Activated CD4-positive, CD25-positive, alpha-beta regulatory T cell treated with anti-CD3 and anti-CD28 coated beads, Interleukin-2, amount 50 U/mL, for 72 hours (primary cell): ENCODE data around the gene ZNF232.
"Not testable (repeated sequence)": the region's sequence is repeated elsewhere in the genome, so short reads cannot be mapped to it uniquely, and the experiment has no call there.

ENCODE experiments used
- DNase-seq: peaks from one replicate; pipeline ENCODE4 v3.0.0; 2021

The ZNF232 gene

DNA sequence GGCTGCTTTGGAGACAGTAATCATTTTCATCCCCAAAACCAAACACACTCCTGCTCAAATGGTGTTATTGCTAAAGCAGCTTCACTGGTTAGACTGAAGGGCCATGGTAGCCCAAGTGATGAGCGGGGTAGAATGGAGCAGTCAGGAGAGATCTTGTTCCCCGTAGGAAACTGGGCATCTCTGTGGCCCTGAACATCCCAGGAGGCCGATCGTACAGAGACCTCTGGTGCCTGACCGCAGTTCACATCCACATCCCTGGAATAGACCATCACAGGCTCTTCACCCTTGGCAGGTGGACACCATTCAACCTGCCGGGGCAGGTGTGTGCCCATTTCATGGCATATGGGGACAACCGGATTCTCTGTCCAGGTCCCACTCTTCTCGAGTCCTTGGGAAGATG, 18.1 kb upstream of the ZNF232 start:
- not testable (repeated sequence) for DNase-seq

DNA sequence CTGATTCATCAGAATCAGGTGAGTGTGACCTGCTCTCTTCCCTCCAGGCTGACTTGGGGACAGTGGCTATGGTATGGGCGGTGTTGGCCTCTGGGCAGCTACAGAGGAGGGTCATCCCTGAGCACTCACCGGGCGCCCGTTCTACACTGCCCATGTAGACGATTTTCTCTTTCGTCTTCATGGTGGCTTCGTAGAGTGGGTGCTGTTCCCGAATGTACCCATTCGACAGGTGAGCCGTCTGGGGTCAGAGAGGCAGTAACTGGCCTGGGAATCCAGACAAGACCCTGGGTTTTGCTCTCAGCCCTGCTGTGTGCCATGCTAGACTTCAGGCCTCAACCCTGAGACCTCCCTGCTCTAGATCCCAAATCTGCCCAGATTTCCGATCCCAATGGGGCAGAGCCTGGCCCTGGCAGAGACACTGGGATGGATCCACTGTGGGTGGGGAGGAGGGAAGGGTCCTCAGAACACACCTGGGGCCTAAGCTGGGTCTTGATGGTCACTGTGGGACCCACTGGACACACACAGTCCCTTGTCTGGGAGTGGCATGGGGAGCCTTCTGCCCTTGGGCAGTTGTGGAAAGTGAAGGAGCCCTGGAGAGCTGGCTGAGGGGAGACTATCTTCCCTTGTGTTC, 17.3 kb upstream of the ZNF232 start:
- DNase-seq: no peak

DNA sequence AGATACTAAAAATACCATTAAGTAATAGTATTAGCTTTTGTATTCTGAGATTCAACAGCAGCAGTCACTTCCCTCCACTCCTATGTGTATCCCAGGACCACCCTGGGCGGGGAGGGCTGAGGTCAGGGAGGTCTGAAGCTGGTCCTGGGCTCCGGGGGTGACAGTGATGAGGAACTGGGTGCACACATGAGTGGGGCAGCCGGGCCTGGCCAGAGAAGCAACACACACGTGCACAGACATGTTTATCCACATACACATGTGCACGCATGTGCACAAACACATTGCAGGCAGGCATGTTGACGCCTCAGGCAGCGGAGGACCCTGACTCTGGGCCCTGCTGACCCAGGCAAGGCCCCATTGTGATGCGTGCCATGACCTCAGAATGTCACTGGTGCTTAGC, 16.7 kb upstream of the ZNF232 start:
- not testable (repeated sequence) for DNase-seq

DNA sequence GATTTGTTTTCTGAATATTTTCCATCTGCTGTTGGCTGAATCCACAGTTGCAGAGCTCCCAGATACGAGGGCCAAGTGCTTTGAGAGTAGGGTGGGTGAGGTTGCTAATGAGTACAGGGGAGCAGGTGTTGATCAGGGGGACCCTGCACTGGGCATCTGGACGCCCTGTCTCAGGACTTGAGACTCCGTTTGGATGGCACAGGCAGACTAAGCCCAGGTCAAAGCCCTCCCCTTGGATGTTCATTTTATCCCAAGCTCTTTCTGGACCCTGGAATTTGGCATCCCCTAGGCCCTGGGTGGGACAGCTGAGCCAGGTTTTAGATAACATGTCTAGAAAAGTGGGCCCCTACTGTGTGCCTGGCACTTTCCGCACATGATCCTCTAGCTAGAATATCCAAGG, 16.2 kb upstream of the ZNF232 start:
- DNase-seq: no peak

DNA sequence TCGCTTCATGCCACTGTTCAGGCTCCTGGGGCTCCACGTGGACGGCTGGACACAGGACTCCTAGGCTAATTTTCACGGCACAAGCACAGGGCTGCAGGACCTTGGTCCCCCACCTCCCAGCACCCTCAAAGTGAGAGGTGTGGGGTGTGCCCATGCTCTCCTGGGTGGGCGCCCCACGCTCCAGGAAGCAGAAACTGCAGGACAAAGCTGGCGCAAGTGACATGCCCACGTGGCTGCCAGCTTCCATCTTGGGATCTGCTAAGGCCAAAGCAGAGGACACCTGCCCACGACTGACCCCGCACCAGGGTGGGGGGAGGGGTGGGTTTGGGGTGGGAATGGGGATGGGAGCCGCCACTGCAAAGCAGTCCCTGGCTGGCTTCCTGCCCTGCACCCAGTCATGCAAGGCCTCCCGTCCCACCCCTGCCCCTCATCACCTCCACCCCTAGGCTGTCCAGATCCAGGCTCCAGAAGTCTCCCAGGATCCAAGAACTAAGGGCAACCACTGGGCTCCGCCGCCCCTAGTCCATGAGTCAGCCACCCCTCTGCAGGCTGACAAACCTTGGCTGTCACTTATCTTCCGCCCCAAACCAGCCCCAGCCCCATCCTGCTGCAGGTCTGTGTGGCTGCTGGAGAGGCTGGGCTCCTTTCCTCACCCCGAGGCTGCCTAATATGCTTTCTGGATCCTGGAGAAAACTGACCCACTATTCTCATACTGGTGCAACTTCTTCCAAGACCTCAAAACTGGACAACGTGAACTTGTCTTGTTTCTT, 15.2 kb upstream of the ZNF232 start:
- DNase-seq: no peak

DNA sequence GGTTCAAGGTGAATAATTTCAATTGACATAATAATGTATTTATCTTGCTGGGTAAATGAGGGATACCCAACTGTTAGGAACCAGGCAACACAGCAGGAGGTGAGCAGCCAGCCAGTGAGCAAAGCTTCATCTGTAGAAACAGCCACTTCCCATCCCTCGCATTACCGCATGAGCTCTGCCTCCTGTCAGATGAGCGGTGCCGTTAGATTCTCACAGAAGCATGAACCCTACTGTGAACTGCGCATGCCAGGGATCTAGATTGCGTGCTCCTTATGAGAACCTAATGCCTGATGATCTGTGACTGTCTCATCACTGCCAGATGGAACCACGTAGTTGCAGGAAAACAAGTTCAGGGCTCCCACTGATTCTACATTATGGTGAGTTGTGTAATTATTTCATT, 13.2 kb upstream of the ZNF232 start:
- not testable (repeated sequence) for DNase-seq

DNA sequence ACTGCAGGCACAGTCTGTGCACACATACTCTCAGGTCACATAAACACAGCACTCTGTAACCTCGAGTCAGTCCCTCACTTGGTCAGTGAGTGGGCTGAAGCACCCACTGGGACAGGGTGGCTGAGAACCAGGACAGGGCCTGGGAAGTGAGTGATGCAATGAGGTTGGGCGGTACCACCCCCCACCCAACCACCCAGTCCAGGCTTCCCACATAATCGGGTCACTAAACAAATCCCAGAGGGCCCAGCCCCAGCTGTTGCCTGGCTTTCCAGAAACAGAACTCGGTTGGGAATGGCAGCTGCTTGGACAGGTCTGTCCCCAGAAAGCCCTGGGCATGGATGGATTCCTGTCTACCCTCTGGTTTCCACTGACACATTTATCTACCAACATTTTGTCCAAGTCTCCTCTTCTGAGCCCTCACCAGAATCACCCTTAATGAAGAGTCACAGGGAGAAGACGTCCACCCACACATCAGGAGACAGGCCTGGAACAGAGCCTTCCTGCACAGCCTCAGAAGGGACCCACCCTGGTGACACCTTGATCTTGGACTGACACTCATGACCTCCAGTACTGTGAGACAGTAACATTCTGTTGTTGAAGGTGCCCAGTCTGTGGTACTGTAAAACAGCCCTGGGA, 12.6 kb upstream of the ZNF232 start:
- not testable (repeated sequence) for DNase-seq

DNA sequence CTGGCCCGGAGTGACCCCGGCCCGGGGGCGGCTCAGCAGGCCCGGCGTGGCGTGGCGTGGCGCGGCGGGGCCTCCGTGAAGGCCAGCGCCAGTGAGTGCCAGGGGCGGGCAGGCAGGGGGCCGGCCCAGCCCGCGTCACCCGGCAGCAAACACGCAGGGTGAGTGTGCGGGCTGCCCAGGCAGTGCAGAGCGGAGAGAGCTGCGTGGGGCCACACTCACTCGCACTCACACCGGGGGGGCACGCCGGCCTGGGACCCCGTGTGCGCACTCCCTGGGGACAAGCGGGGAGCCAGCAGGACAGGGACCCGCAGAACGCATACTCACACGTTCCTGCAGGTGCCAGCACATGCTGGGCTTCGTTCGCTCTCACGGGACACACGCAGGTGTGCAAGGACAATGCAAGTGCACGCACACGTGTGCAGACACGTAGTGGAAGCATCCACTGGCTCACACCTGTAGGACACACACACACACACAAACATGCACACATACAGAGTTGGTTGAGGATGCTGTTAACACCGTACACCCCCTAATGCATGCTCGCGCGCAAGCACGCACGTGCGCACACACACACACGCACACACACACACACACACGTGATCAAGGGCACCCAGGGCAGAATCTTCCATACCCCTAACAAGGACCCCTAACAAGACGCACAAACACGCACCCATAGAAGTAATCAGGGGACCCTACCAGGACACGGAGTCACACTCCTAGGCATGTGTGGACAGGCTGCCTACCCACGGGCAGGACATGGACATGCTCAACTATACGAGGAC, 11.9 kb upstream of the ZNF232 start:
- DNase-seq: no peak

DNA sequence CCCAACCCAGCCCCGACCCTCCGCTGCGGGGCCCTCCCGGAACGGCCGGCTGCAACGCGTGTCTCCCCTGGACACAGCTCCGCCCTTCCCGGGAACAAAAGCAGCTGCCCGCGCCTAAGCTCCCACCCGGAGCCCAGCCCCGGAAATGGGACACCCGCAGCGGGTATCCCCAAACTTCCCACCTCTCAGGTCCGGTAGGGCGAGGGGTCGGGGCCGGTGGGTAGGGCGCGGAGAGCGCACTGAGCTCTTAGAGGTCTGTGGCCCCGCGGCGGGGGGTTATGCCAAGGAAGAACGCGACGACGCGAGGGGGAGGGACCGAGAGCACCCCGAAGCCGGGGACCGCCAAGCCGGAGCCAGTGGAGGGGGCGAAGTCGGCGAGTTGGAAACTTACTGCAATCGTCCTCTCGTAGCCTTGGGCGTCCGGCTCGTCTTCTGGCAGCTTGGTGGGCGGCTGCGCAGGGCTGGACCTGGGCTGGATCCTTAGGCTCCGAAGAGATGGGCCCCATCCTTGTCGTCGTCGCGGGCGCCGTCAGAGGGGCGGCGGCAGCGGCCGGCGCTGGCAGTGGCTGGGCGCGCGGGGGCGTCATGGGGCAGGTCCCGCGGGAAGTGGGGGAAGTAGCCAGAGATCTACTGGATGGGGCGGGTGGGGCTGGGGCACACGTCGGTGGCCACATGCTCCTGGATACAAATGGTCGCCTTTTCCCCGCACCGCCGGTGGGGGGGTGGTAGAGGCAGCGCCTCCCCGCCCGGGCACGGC, 11.1 kb upstream of the ZNF232 start:
- no peak for DNase-seq

DNA sequence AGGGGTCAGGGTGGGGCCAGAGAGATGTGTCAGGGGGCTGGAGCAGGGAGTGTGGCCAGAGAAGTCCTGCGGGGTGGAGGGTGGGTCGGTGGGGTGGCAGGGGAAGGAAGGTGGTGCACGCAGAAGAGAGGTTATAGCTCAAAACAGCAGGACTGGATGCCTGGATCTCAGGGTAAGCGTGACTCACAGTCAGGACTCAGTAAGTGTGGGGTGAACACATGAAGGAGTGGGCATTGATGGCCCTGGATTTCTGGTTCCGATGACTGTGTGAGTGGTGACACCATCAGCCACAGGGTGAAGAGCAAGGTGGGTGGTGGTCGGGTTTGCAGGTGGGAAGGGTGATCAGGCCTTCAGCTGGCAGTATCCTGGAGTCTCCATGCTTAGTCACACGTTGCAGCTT, 10.4 kb upstream of the ZNF232 start:
- DNase-seq: not testable (repeated sequence)

DNA sequence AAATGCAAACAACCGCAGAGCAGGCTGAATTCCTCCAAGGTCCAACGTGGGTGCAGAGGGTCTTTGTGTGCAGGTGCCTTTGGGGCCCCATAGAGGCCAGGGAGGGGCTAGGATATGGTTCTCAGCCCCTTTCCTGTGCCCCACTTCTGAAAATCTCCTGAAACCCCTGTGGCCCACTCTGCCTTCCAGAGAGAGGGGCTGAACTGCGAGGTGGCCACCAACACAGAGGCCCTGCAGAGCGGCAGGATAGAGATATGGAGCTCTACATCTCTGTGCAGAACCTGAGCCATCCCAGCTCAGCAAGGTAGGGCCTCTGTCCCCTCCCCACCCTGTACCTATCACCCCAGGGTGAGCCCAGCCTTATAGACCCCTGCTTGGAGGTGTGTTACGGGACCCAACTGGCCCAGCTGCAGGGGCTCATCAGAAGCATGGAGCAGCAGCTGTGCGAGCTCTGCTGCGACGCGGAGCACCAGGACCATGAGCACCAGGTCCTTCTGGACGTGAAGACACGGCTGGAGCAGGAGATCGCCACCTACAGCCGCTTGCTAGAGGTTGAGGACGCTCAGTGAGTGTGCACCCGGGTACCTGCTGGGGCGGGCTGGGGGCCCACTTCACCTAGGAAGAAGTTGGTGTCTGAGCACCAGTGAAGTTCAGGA, 9.6 kb upstream of the ZNF232 start:
- no peak for DNase-seq

DNA sequence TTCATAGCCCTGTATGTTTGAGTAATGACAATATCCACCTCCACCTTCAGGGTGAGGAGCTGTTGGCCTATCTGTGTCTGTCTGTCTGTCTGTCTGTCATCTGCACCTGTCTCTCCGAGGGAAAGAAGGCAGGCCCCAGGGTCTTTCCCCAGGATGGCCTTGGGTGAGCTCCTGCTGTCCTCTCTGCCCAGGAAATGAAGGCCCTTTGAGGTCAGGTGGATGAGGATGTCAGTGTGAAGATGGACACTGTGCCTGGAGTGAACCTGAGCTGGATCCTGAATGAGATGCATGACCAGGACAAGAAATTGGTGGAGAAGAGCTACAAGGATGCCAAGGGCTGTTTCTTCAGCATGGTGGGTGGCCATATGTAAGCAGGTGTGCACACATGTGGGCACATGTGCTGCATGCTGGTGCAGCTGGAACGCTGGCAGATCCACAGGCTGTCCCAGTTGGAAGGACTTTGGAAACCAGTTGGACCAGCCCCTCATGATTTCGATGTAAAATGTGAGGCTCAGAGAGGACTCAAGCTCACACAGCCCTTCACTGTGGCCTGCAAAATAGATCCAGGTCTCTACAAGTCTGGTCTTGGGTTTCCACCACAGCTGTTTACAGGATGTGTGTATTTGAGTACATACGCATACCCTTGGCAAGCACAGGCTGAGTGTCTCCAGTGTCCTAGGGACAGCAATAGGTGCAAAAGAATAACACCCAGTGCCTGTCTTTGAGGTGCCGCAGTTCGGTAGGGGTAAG, 8.9 kb upstream of the ZNF232 start:
- DNase-seq: not testable (repeated sequence)

DNA sequence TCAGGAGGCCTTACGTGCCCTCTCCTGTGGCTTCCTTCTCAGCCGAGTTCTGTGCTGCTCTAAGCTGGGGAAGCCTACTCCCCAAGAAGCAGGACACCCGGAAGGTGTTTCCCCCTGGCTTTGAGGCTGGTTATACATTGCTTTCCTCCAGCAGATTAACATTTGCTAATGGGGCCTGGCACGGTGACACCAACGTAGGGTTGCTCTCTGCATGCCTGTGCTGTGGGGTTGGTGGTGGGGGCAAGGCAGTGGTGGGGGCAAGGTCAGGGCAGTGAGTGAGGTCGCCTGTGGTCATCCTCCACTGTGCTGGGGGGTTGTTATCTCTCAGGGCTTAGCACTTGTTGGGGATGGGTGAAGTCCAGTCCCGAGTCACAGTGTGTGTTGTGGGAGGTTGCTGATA, 8.4 kb upstream of the ZNF232 start:
- no peak for DNase-seq

DNA sequence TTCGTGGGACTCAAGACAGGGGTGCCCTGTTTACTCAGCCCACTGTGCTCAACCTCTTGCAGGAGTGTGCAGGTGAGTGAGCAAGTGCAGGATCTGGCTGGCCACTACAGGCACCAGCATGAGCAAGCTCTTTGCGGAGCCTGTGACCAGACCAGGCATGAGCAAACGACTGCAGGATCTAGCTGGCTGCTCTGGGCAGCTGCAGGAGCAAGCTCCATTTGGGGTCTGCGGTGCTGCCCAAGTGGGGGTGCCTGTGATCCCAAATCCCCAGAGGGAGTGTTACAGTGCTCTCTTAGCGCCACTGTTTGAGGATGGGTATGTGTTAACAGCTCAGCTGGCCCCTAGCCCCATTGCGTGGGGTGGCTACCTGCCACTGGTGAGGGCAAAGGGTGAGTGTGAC, 6.5 kb upstream of the ZNF232 start:
- no peak for DNase-seq

DNA sequence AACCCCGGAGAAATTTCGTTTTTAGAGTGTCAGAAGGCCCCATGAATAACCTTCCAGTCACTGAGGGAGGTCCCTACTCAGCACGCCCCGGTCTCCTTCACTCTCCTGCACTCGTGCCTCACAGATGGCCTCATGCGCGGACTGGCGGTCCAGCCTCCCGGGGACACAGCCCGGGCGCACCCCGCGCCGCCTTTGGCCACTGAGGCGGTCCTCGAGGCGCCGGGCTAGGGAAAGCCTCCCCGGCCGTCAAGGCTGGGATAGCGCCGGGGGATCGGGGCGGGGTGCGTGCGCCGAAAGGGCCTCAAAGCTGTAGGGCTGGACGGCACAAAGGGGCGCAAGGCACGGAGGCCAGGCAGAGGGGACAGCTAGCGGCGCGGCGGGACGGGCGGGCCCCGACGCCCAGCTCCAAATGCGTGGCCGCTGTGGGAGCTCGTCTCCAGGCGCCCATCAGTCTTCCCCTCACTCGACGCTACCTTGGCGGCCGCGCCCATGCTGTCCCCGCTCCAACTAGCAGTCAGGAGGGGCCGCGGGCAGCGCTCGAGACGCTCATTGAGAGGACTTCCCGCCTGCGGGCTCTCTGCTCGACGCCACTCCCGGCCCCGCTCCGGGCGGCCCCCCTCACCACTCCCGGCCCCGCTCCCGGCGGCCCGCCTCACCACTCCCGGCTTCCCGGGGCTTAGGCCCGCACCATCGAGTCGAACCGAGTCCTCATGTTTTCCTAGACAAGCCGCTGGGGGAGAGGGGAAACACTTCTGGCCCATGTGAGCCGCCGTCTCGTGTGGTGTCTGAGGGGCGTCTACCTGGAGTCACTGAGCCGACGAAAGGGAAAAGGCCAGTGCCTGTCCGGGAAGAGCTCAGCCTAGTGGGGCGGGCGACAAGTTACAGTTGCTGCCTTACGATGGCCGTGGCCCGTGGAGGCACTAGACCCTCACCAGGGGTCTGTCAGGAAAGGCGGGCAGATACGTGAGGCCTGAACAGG, 4.3 kb upstream of the ZNF232 start, which contains the start of gene USP6:
USP6 (plus strand) TSS at position 360 of the 979 bp plus-strand sequence. CDS start 14,336 bp downstream, outside the sequence.
- DNase-seq: no peak

DNA sequence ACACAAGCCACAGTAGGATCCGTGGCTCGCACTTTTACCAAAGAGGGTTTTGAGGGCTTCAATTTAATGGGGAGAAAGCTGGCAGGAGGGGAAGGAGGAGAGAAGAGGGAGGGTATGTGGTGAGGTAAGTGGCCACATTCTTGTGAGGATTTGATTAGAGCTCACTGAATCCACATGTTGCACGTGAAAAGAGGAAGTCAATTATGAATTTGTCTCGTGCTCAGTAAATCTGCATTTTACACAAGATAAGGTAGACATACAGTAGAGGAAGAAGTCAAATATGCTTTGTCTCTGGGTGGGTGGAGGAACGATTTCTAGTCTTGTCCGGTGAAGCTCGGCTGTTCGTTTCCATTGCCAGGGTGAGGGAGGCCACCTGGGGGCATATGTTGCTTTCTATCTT, 862 bp downstream of the ZNF232 start:
- no peak for DNase-seq

DNA sequence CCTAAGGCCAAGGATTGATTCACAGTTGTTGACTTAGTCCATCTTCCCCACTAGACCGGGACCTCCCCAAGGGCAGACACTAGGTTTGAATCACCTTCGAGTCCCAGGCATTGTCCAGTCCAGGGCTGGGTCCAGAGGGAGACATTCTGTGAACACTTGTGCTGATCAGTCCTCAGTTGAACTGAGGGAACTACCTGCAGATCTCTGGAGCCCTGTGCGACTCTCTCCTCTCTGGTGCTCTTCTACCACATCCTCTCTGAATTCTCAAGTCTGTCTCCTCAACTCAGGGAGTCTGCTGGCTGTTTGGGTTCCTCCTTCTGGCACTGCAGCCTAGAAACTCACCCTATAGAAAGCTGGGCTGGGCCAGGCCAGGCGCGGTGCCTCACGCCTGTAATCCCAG, 10.8 kb downstream of the ZNF232 start:
- no peak for DNase-seq

DNA sequence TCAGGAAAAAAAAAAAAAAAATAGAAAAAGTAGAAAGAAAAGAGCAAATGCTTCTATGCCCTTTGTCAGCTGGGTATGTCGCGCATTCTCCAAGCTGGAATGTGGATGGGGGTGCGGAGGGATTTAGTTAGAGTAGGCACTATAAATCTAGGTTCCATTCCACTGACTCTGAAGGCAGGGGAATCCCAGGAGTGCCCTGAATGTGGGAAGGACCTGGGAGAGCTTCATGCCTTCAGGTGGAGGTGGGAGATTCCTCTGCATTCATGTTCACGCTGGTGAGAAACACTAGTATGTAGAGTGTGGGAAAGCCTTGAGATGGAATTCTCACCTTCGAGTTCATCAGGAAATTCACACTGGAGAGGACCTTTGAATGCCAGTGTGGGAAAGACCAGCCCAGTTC, 12.4 kb downstream of the ZNF232 start:
- no peak for DNase-seq

DNA sequence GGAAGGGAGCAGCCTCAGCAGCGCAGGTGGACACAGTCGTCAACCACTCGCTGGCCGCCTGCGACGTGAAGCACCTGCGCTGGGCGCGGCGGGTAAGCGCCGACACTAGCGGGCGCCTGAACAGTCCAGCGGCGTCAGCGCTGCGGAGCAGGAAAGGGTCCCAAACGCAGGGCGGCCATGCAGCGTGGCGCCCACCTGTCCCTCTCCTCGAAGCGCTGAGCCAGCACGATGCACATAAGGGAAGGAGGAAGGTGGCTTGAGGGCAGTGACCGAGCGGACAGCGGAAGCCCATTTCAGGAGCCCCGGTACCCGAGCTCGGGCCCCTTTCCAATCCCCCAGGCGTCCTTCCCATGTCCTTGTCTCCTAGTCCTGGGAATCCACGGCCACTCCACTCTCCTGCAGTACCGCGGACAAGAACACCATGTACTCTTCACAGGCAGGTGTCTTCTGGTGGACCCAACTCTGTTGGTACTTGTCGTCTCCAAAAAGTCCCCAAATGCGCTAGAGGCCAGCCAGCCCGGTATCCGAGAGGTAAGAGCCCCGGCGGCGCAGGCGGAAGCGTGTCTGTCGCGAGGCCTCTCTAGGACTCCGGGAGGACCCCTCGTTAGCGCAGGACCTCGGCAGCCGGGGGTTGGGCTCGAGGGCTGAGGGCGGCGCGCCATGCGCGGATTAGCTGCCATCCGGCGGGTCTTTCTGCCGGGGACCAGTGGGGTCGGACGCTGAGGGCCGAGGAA, 14.4 kb downstream of the ZNF232 start:
- DNase-seq: no peak
